HFF-Myc (cell line): Measurements from ENCODE around the gene RERE.

Experiments
- DNase-seq: peaks from one replicate; pipeline ENCODE4 v3.0.0-alpha.2; 2011; ENCODE audit warnings: low read depth; ENCODE audit errors: extremely low read depth
- H3K4me3 ChIP-seq: replicated peaks from 2 replicates; pipeline ENCODE4 v1.5.1; 2011; ENCODE audit warnings: low read depth, mild to moderate bottlenecking, control low read depth, low read length
- CTCF ChIP-seq: IDR thresholded peaks from 2 replicates; pipeline ENCODE4 v1.5.1; 2012; ENCODE audit warnings: mild to moderate bottlenecking, low read depth, low read length, control low read depth; ENCODE audit errors: missing control alignments

RERE gene

GRCh38 chr1:8569242-8569641, 248.2 kb downstream of the RERE start:
- no peak for DNase-seq
- H3K4me3 ChIP-seq = no peak overlapping the region
- no peak for TF ChIP-seq CTCF

DNA sequence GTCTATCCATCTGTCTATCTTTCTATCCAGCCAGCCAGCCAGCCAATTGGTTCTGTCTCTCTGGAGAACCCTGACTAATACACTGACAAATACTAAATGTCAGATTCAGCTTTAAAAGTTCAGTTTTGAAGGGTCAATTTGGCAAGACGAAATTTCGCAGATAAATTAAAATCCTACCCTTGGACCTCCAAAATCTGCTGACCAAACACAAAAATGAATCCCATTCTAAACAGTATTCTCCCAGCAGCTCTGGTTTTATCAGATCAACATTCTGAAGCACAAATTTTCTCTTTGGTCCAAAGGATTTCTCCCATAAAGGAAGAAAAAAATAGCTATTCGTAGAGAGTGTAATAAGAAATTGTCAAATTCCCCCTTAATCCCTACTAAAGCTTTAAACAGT, 248.6 kb downstream of the RERE start:
- no peak for DNase-seq
- TF ChIP-seq CTCF = no peak
- no peak overlapping the region for H3K4me3 ChIP-seq

DNA sequence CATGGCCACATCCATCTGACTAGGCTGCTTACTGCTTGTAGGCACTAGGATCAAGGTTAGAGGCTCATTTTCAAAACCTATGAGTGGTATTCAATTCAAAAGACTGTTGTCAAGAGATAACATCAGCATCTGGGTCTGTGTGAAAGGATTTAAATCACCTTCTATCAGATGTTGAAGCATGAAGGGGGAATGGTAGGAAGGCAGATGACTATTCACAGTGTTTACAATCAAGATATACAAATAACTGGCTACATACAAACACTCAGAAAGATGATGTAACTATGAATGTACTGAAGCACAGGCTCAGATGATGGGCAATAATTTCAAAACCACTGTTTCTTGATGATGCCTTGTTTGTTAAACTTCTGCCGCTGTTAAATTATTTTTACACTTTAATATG, 250.3 kb downstream of the RERE start:
- no peak overlapping the region for H3K4me3 ChIP-seq
- TF ChIP-seq CTCF = no peak
- DNase-seq = no peak

GRCh38 chr1:8565802-8566201, 251.6 kb downstream of the RERE start:
- TF ChIP-seq CTCF = no peak
- no peak for DNase-seq
- H3K4me3 ChIP-seq = no peak overlapping the region

DNA sequence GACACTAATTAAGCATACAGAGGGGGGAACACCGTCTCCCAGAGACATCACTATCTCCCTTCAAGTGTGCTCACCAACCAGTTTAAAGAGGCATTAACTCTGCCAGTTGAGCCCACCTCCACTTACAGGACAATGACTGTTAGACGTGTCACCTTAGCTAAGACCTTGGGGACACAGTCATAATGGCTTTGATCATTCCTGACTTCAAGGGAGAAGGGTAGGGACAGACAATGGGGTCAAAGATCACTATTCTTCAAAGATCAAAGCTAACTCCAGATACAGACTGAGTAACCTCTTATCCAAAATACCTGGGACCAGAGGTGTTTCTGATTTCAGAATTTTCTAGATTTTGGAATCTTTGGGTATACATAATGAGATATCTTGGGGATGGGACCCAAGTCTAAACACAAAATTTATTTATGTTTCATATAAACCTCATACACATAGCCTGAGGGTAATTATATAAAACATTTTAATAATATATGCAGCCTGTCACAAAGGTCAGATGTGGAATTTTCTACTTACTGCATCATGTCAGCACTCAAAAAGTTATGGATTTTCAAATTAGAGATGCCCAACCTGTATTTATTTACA, 253.4 kb downstream of the RERE start:
- no peak for TF ChIP-seq CTCF
- DNase-seq = no peak
- no peak overlapping the region for H3K4me3 ChIP-seq

DNA sequence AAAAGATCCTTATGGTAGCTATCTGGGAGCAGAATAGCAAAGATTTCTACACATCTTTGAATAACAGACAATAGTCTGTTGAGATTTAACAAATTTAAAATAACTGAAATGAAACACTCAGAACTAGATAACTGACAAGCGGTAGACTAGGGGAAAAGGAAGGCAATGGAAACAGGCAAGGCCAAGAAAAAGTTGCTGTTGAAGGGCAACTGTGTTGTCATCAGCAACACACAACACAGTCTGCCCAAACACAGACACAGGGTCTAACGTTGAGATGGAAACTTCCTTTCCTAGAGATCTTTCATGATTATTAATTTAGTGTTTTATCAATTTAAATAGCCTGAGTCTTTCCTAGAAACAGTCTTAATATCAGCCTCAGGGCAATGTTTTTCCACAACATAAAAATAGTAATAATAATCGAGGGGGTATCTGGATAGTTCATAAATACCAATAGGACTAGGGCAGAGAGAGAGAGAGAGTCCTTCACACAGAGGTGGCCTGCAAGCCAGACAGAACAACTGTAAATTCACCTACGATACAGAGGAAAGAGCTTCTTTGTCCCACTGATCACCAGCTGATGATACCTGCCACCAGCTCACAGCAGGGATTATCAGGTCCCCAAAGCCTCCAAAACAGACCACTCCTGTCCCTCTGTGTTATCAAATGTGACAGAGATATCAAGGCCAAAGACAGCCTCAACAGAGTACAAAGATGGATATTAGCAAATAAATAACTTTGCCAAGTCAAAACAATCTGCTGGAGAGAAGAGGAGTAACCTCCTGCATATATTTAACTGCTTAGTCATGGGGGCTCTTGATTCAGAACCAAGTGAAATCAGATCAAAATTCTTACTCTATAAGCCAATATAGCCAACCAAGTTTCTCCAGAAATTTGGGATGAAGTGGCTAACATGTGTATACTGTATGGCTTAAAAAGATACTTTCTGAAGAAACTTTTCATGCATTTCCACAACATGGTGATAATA, 254.3 kb downstream of the RERE start:
- H3K4me3 ChIP-seq = no peak overlapping the region
- TF ChIP-seq CTCF = no peak
- no peak for DNase-seq
